ENCODE measurements around the gene OLFM4.

DNA sequence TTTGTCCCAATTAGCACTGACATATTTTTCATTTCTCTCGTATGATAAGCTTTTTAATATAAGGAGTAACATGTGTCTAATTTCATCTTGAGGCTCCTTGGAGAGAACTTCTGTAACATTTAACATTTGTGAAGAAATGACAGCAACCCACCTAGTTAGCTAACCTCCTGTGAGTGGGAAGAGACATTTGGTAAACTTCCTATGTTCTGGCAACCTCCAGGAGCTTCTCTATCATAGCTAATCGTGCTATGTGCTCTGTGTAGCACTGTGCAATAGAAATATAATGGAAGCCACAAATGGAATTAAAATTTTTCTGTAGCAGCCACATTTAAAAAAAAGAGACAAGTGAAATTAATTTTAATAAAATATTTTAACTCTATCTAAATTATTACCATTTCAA lies 5.4 kb upstream of the OLFM4 start:
- TF ChIP-seq ESRRG (CRISPR knock-in tag; IDR thresholded peaks at IDR 0.05): no peak
- TF ChIP-seq, protein P1, sequence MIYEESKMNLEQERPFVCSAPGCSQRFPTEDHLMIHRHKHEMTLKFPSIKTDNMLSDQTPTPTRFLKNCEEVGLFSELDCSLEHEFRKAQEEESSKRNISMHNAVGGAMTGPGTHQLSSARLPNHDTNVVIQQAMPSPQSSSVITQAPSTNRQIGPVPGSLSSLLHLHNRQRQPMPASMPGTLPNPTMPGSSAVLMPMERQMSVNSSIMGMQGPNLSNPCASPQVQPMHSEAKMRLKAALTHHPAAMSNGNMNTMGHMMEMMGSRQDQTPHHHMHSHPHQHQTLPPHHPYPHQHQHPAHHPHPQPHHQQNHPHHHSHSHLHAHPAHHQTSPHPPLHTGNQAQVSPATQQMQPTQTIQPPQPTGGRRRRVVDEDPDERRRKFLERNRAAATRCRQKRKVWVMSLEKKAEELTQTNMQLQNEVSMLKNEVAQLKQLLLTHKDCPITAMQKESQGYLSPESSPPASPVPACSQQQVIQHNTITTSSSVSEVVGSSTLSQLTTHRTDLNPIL (CRISPR knock-in tag; IDR thresholded peaks at IDR 0.05; ENCODE audit: low read depth): no peak
- no peak for TF ChIP-seq SNAI2 (CRISPR knock-in tag; IDR thresholded peaks at IDR 0.05)
- no peak for TF ChIP-seq ZNF70 (CRISPR knock-in tag; IDR thresholded peaks at IDR 0.05)
- TF ChIP-seq, protein P2, sequence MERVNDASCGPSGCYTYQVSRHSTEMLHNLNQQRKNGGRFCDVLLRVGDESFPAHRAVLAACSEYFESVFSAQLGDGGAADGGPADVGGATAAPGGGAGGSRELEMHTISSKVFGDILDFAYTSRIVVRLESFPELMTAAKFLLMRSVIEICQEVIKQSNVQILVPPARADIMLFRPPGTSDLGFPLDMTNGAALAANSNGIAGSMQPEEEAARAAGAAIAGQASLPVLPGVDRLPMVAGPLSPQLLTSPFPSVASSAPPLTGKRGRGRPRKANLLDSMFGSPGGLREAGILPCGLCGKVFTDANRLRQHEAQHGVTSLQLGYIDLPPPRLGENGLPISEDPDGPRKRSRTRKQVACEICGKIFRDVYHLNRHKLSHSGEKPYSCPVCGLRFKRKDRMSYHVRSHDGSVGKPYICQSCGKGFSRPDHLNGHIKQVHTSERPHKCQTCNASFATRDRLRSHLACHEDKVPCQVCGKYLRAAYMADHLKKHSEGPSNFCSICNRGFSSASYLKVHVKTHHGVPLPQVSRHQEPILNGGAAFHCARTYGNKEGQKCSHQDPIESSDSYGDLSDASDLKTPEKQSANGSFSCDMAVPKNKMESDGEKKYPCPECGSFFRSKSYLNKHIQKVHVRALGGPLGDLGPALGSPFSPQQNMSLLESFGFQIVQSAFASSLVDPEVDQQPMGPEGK (CRISPR knock-in tag; IDR thresholded peaks at IDR 0.05; ENCODE audit: borderline replicate concordance): no peak
- no peak for TF ChIP-seq ISL1 (CRISPR knock-in tag; IDR thresholded peaks at IDR 0.05)
- TF ChIP-seq CSDC2 (CRISPR knock-in tag; IDR thresholded peaks at IDR 0.05): no peak
- no peak for TF ChIP-seq ZFP3 (CRISPR knock-in tag; IDR thresholded peaks at IDR 0.05)
- no peak for TF ChIP-seq ZFP30 (CRISPR knock-in tag; IDR thresholded peaks at IDR 0.05)
- no peak for TF ChIP-seq PPARA (CRISPR knock-in tag; IDR thresholded peaks at IDR 0.05; ENCODE audit: borderline replicate concordance)
- TF ChIP-seq TOX (CRISPR knock-in tag; IDR thresholded peaks at IDR 0.05; ENCODE audit: borderline replicate concordance): no peak

All from SK-N-SH treated with all-trans-retinoic acid at 6 μM for 48 hours (cell line).